Hepatocyte (in vitro differentiated cells): Measurements from ENCODE around the gene TRIM49D1. TPM values are rescaled to one million over a fixed set of nuclear protein-coding genes. Genes with fewer than 3 reads are reported as not detected.
"Not testable (repeated sequence)": the region's sequence is repeated elsewhere in the genome, so short reads cannot be mapped to it uniquely, and the experiment has no call there.

Experiments used
- DNase-seq: peaks from one replicate; pipeline ENCODE4 v3.0.0-alpha.2; 2016; ENCODE audit warnings: low spot score
- H2AFZ ChIP-seq: fragments of 200-600 bp; sonication (generic); 2 replicates; pipeline ENCODE4 v1.6.0; 2016; ENCODE audit warnings: antibody characterized with exemption, mild to moderate bottlenecking
- H3K27ac ChIP-seq: fragments of 200-600 bp; sonication (generic); 2 replicates; pipeline ENCODE4 v1.5.1; 2016; ENCODE audit warnings: mild to moderate bottlenecking
- H3K27me3 ChIP-seq: fragments of 200-600 bp; sonication (generic); 2 replicates; pipeline ENCODE4 v1.6.1; 2016
- H3K36me3 ChIP-seq: fragments of 200-600 bp; sonication (generic); replicated peaks from 2 replicates; pipeline ENCODE4 v1.5.1; 2016; ENCODE audit warnings: low read depth; ENCODE audit not compliant: insufficient read depth
- H3K4me1 ChIP-seq: fragments of 200-600 bp; sonication (generic); 2 replicates; pipeline ENCODE4 v1.5.1; 2016; ENCODE audit warnings: mild to moderate bottlenecking, moderate library complexity; ENCODE audit not compliant: insufficient read depth
- H3K4me2 ChIP-seq: fragments of 200-600 bp; sonication (generic); 2 replicates; pipeline ENCODE4 v1.6.0; 2016
- H3K4me3 ChIP-seq: fragments of 200-600 bp; sonication (generic); 2 replicates; pipeline ENCODE4 v1.5.1; 2016; ENCODE audit warnings: mild to moderate bottlenecking
- H3K79me2 ChIP-seq: fragments of 200-600 bp; sonication (generic); 2 replicates; pipeline ENCODE4 v1.6.0; 2017; ENCODE audit warnings: mild to moderate bottlenecking
- H3K9me2 ChIP-seq: fragments of 200-600 bp; sonication (generic); replicated peaks from 2 replicates; pipeline ENCODE4 v1.6.0; 2017; ENCODE audit warnings: mild to moderate bottlenecking; ENCODE audit not compliant: insufficient read depth
- H3K9me3 ChIP-seq: fragments of 200-600 bp; sonication (generic); 2 replicates; pipeline ENCODE4 v1.5.1; 2016; ENCODE audit warnings: low read depth, mild to moderate bottlenecking
- H4K20me1 ChIP-seq: fragments of 200-600 bp; sonication (generic); 2 replicates; pipeline ENCODE4 v1.6.0; 2016; ENCODE audit warnings: mild to moderate bottlenecking; ENCODE audit not compliant: insufficient read depth, poor library complexity, severe bottlenecking
- CTCF ChIP-seq: fragments of 200-600 bp; sonication (generic); IDR thresholded peaks from 2 replicates; pipeline ENCODE4 v1.5.1; 2016; ENCODE audit warnings: antibody characterized with exemption, mild to moderate bottlenecking; ENCODE audit not compliant: poor library complexity
- EZH2 ChIP-seq: fragments of 200-600 bp; sonication (generic); IDR thresholded peaks from 2 replicates; pipeline ENCODE4 v1.6.1; 2016; ENCODE audit warnings: antibody characterized with exemption, mild to moderate bottlenecking, borderline replicate concordance
- EZH2phosphoT487 ChIP-seq: fragments of 200-600 bp; sonication (generic); IDR thresholded peaks from one replicate; pipeline ENCODE4 v1.6.1; 2018; ENCODE audit warnings: antibody characterized with exemption, mild to moderate bottlenecking, low read depth, moderate library complexity; ENCODE audit not compliant: unreplicated experiment, severe bottlenecking
- WGBS: methylation state at CpG from one replicate; pipeline ENCODE4 v1.1.6; 2016; ENCODE audit warnings: low lambda C conversion rate; ENCODE audit errors: missing lambda C conversion rate; 5-methylcytosine and 5-hydroxymethylcytosine counted together
- polyA plus RNA-seq: library from polyadenylated mRNA; unstranded; fragments of >200 nt; fragmentation: Nextera tagmentation; extraction: Ambion mirVana; gene quantifications from 2 replicates; pipeline ENCODE4 v1.2.1, GENCODE V29; 2016
- total RNA-seq: library from RNA; depleted of rRNA; stranded (reverse); fragments of >200 nt; gene quantifications from 2 replicates; pipeline ENCODE4 v1.2.3, GENCODE V29; 2014

Gene TRIM49D1
- total RNA-seq (not detected in 2 replicates), polyA plus RNA-seq (not detected in 2 replicates)

- Histone ChIP-seq H3K9me2 (no peaks in the 10 kb centered on the region), H3K79me2 (no peaks in the 10 kb centered on the region), H3K4me2 (no peak within 1 kb of the TSS), H3K4me1 (no peaks in the 10 kb centered on the region), H3K9me3 (no peaks in the 10 kb centered on the region), H2AFZ (no peak within 1 kb of the TSS), H4K20me1 (no peaks in the 10 kb centered on the region), H3K36me3 (no peaks in the 10 kb centered on the region), H3K4me3 (no peak within 1 kb of the TSS), H3K27me3 (no peaks in the 10 kb centered on the region), H3K27ac (no peak within 1 kb of the TSS)
- WGBS = 65% methylated on average over 3 of the region's 3 CpGs
- DNase-seq = no peak
- no peak for TF ChIP-seq EZH2phosphoT487
- TF ChIP-seq EZH2 = no peak
- no peak for TF ChIP-seq CTCF
These were observed at the start of gene TRIM49D1 for GRCh38 chr11:89922195-89922660. Gene TRIM49D1 (minus strand): TSS chr11:89922245. CDS start chr11:89917710, 4,535 bp downstream.

GRCh38 chr11:89965737-89966136, 43.7 kb upstream of the TRIM49D1 start, which contains the start of gene TRIM64:
Gene TRIM64 (plus strand): TSS chr11:89966037. CDS start chr11:89968504, 2,467 bp downstream.
- H3K4me1 ChIP-seq, H2AFZ ChIP-seq, H3K36me3 ChIP-seq, H3K4me2 ChIP-seq, DNase-seq, H3K27ac ChIP-seq, H3K4me3 ChIP-seq, H3K27me3 ChIP-seq, H3K79me2 ChIP-seq, H3K9me3 ChIP-seq, H3K9me2 ChIP-seq, H4K20me1 ChIP-seq: not testable (repeated sequence)
- WGBS = no CpG with 5 or more reads among the region's 4 CpGs

GRCh38 chr11:89960833-89961232, 38.8 kb upstream of the TRIM49D1 start:
- not testable (repeated sequence) for H3K9me2 ChIP-seq, H3K79me2 ChIP-seq, H3K9me3 ChIP-seq, H3K4me3 ChIP-seq, H4K20me1 ChIP-seq, H3K36me3 ChIP-seq, DNase-seq, H3K4me1 ChIP-seq, H2AFZ ChIP-seq, H3K4me2 ChIP-seq, H3K27ac ChIP-seq, H3K27me3 ChIP-seq
- WGBS = 100% methylated on average over 4 of the region's 6 CpGs

- H3K4me1 ChIP-seq, H3K4me3 ChIP-seq, H3K27ac ChIP-seq, H3K9me2 ChIP-seq, H3K9me3 ChIP-seq, H3K4me2 ChIP-seq, H2AFZ ChIP-seq, H3K27me3 ChIP-seq, H3K36me3 ChIP-seq, H3K79me2 ChIP-seq, H4K20me1 ChIP-seq, DNase-seq: not testable (repeated sequence)
- 97% methylated on average over 2 of the region's 6 CpGs for WGBS
These were observed 1.7 kb upstream of the TRIM49D1 start, which contains the start of gene TRIM49D2 for GRCh38 chr11:89923764-89924163. Gene TRIM49D2 (plus strand): TSS chr11:89924064. CDS start chr11:89926762, 2,698 bp downstream.

- H3K4me3 ChIP-seq, DNase-seq, H3K27ac ChIP-seq, H2AFZ ChIP-seq, H3K9me2 ChIP-seq, H4K20me1 ChIP-seq, H3K36me3 ChIP-seq, H3K4me2 ChIP-seq, H3K9me3 ChIP-seq, H3K27me3 ChIP-seq, H3K79me2 ChIP-seq, H3K4me1 ChIP-seq: not testable (repeated sequence)
- no CpG with 5 or more reads among the region's 14 CpGs for WGBS
These were observed 21.2 kb downstream of the TRIM49D1 start for GRCh38 chr11:89900809-89901208.

GRCh38 chr11:89893245-89893644, 28.8 kb downstream of the TRIM49D1 start:
- not testable (repeated sequence) for H3K4me1 ChIP-seq, H3K36me3 ChIP-seq, H3K4me3 ChIP-seq, H3K27me3 ChIP-seq, DNase-seq, H3K27ac ChIP-seq, H4K20me1 ChIP-seq, H2AFZ ChIP-seq, H3K79me2 ChIP-seq, H3K9me2 ChIP-seq, H3K4me2 ChIP-seq, H3K9me3 ChIP-seq
- 96% methylated on average over 3 of the region's 3 CpGs for WGBS

GRCh38 chr11:89877511-89877910, 44.5 kb downstream of the TRIM49D1 start:
- not testable (repeated sequence) for H3K36me3 ChIP-seq, DNase-seq, H3K4me2 ChIP-seq, H2AFZ ChIP-seq, H3K9me3 ChIP-seq, H4K20me1 ChIP-seq, H3K27ac ChIP-seq, H3K4me1 ChIP-seq, H3K9me2 ChIP-seq, H3K4me3 ChIP-seq, H3K27me3 ChIP-seq, H3K79me2 ChIP-seq
- 92% methylated on average over 5 of the region's 6 CpGs for WGBS

- not testable (repeated sequence) for H3K9me2 ChIP-seq, H3K36me3 ChIP-seq, DNase-seq
These were observed 49.5 kb downstream of the TRIM49D1 start for GRCh38 chr11:89872588-89872987.

More at GRCh38 chr11:89872588-89872987, 49.5 kb downstream of the TRIM49D1 start:
- H3K27ac ChIP-seq, H2AFZ ChIP-seq, H3K4me3 ChIP-seq, H4K20me1 ChIP-seq, H3K27me3 ChIP-seq, H3K4me2 ChIP-seq, H3K4me1 ChIP-seq, H3K79me2 ChIP-seq, H3K9me3 ChIP-seq: not testable (repeated sequence)
- 85% methylated on average over 2 of the region's 2 CpGs for WGBS
